Neutrophil (primary cell): ENCODE results near the gene EFNA2.

Experiments used
- H3K27ac ChIP-seq: fragments of 200-600 bp; sonication (generic); 2 replicates; pipeline ENCODE4 v1.5.1; 2016; ENCODE audit warnings: mild to moderate bottlenecking, moderate library complexity
- H3K27me3 ChIP-seq: fragments of 200-600 bp; sonication (generic); 2 replicates; pipeline ENCODE4 v1.6.0; 2016; ENCODE audit warnings: mild to moderate bottlenecking
- H3K36me3 ChIP-seq: fragments of 200-600 bp; sonication (generic); 2 replicates; pipeline ENCODE4 v1.5.1; 2017
- H3K4me1 ChIP-seq, 2 experiments: fragments of 200-600 bp in 1 of 2; sonication (generic) in 1 of 2; 1 replicate in 1 of 2; 2 replicates in 1 of 2; pipeline versions ENCODE4 v1.5.1 to v1.6.1; 2013 to 2016; ENCODE audit warnings: low read depth in 1 of 2, low read length in 1 of 2, mild to moderate bottlenecking in 1 of 2, moderate library complexity in 1 of 2; ENCODE audit not compliant: control insufficient read depth in 1 of 2, insufficient read depth in 1 of 2
- H3K4me3 ChIP-seq, 2 experiments: fragments of 200-600 bp in 1 of 2; sonication (generic) in 1 of 2; 1 replicate in 1 of 2; 2 replicates in 1 of 2; pipeline ENCODE4 v1.5.1; 2013 to 2016; ENCODE audit warnings: low read depth in 1 of 2, low read length in 1 of 2, mild to moderate bottlenecking in 1 of 2, moderate library complexity in 1 of 2
- H3K9me3 ChIP-seq: fragments of 200-600 bp; sonication (generic); 2 replicates; pipeline ENCODE4 v1.5.1; 2016
- CTCF ChIP-seq: fragments of 200-600 bp; sonication (generic); IDR thresholded peaks from 2 replicates; pipeline ENCODE4 v1.5.1; 2016; ENCODE audit warnings: antibody characterized with exemption

EFNA2 gene

DNA sequence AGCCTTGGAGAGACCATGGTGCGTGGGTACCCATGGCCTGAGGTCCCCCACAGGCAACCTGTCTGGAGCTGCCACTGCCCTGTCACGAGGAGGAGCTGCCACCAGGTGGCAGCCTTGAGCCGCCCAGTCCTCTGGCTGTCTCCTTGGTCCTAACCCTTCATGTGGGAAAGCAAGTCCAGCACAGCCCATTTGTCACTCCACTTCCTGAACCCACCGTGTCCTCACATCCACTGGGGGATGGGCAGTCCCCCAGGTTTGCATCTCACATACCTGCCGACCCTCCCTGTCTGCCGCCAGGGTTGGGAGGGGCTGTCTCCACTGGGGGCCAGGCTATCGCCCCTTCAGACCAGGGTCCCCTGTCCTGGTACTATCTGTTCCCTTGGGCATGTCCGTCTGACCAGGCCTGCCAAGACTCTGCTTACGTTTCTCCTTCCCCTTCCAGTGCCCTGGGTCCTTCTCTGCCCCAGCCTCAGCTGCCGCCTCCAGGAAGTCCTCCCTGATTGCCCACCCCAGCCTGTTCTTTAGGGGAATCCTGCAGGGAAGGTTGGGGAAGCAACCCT is 5.8 kb upstream of the EFNA2 start:
- Histone ChIP-seq H3K4me3 (no peak overlapping the region), H3K27me3 (peaks cover 24% of the 10 kb centered on the region), H3K36me3 (peaks cover 10% of the 10 kb centered on the region), H3K9me3 (no peaks in the 10 kb centered on the region), H3K27ac (no peak overlapping the region), H3K4me1 (peaks cover 15 to 21% of the 10 kb centered on the region in 2 experiments)
- TF ChIP-seq CTCF = peak; percentile 88

DNA sequence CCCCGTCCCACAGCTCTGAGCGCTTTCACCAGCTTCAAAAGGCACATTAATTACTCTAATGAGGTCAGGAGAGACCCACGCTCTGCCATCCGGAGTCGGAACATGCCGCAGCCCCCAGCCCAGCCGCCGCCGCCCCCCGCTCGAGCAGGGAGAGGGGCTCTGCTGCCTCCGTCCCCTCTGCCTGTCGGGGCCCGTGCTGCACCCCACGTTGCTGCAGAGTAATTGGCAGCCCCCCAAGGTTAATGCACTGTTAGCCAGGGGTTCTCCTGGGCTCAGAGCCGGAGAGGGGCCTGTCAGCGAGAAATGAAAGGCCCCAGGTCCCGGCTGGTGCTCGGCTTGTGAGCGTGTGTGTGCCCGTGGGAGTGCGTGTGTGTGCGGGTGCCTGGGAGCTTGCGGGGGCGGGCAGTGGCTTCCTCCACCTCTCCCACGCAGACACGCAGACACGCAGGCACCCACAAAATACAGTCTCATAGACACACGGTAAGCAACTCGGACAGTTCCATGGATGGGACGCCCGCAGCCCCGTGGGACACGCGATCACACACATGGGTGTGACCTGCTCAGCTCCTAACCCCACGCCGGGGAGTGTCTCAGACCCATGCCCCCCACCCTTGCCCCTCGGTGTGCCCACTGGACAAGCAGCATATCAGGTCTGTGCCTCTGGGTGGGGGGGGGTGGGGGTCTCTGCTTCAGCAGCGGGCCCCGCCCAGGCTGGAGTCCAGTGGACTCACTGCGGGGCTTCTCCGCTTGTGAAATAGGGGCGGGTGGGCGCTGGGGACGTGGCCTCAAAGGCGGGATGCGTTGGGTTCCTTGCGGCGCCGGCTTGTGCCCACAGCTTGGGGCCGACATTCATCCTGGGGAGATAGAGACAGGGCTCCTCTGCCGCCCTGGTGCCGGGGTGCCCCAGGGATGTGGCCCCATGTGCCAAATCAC is 4.8 kb upstream of the EFNA2 start:
- TF ChIP-seq CTCF = no peak
- no peak overlapping the region for H3K4me3 ChIP-seq
- H3K4me1 ChIP-seq = peaks cover 12 to 13% of the 10 kb centered on the region in 2 experiments
- H3K27ac ChIP-seq = no peak overlapping the region
- H3K9me3 ChIP-seq = no peaks in the 10 kb centered on the region
- H3K36me3 ChIP-seq = peaks cover 7% of the 10 kb centered on the region
- peaks cover 32% of the 10 kb centered on the region for H3K27me3 ChIP-seq

- no peak overlapping the region for H3K27ac ChIP-seq
- H3K9me3 ChIP-seq = no peaks in the 10 kb centered on the region
- H3K36me3 ChIP-seq = peaks cover 7% of the 10 kb centered on the region
- peaks cover 4 to 5% of the 10 kb centered on the region in 2 experiments for H3K4me1 ChIP-seq
- H3K4me3 ChIP-seq = no peak overlapping the region
- no peak for TF ChIP-seq CTCF
- peaks cover 40% of the 10 kb centered on the region for H3K27me3 ChIP-seq
Measured at GRCh38 chr19:1281569-1282287, 3.9 kb upstream of the EFNA2 start.

- H3K36me3 ChIP-seq = peaks cover 7% of the 10 kb centered on the region
- no peak for TF ChIP-seq CTCF
- H3K4me3 ChIP-seq = no peak overlapping the region
- no peak overlapping the region for H3K27ac ChIP-seq
- no peaks in the 10 kb centered on the region for H3K4me1 ChIP-seq
- no peaks in the 10 kb centered on the region for H3K9me3 ChIP-seq
- peaks cover 50% of the 10 kb centered on the region for H3K27me3 ChIP-seq
Measured at GRCh38 chr19:1282588-1283206, 3.0 kb upstream of the EFNA2 start.

DNA sequence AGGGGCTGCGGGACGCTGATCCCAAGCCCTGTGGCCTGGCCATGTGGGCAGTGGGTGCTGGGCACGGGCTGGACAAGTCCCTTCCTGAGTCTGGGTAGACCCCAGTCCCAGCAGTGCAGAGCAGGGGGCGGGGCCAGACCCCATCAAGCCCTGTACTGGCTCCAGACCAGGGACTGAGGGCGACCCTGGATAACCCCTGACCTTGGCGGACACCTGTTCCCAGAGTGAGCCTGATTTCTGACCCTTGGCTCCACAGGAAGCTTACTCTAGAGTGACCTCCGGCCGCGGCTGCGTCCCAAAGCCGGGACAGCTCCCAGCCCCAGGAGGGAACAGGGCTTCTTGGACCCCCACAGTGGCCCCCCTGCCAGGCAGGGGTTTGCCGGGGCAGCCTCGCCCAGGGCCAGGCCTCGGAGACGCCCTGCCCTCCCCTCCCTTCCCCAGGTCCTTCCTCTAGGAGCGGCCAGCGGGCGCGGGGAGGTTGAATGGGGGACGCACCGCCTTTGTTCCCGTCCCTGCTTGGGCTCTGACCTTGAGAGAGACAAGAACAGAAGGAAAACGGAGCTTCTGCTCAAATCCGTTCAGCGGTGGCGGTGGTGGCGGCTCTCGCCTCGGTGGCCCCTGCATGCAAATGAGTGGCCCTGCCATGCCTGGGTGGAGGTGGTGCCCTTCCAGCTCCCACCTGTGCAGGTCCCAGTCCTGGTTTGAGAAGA is 2.3 kb upstream of the EFNA2 start:
- Histone ChIP-seq H3K9me3 (no peaks in the 10 kb centered on the region), H3K4me1 (no peaks in the 10 kb centered on the region), H3K27me3 (peaks cover 56% of the 10 kb centered on the region), H3K27ac (no peak overlapping the region), H3K36me3 (peaks cover 7% of the 10 kb centered on the region), H3K4me3 (no peak overlapping the region)
- no peak for TF ChIP-seq CTCF
